ENCODE data around the gene RNASE13. TPM values are rescaled to one million over a fixed set of nuclear protein-coding genes. Genes with fewer than 3 reads are reported as not detected.

Gene RNASE13
- not detected in 2 replicates for total RNA-seq

DNA sequence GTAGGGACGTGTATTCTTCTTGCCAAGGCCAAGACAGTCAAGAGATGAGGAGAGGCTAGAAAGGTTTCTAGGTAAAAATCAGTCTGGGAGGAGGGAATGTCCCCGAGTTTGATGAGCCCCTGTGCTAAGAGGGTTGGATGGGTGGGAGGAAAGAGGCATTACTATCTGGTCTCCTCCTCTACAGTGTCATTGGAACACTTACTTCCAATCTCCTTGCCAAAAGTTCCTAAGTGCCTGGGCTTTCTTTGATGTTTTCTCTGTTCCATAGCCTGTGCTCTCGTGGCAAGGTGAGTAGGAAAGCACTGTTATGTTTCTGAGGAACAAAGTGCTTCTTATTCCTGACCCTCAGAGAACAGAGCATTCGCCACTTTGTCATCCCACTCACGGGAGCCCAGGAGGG is at the start of gene RNASE13:
Gene RNASE13, minus strand, starts transcription at position 101 of the 400 bp plus-strand sequence. CDS start 519 bp downstream, outside the sequence.

GRCh38 chr14:21070083-21070609 is 35.5 kb upstream of the RNASE13 start, which contains the start of gene ARHGEF40:
Gene ARHGEF40, plus strand, starts transcription at chr14:21070304. Its CDS starts 93 bp downstream, at chr14:21070397.

DNA sequence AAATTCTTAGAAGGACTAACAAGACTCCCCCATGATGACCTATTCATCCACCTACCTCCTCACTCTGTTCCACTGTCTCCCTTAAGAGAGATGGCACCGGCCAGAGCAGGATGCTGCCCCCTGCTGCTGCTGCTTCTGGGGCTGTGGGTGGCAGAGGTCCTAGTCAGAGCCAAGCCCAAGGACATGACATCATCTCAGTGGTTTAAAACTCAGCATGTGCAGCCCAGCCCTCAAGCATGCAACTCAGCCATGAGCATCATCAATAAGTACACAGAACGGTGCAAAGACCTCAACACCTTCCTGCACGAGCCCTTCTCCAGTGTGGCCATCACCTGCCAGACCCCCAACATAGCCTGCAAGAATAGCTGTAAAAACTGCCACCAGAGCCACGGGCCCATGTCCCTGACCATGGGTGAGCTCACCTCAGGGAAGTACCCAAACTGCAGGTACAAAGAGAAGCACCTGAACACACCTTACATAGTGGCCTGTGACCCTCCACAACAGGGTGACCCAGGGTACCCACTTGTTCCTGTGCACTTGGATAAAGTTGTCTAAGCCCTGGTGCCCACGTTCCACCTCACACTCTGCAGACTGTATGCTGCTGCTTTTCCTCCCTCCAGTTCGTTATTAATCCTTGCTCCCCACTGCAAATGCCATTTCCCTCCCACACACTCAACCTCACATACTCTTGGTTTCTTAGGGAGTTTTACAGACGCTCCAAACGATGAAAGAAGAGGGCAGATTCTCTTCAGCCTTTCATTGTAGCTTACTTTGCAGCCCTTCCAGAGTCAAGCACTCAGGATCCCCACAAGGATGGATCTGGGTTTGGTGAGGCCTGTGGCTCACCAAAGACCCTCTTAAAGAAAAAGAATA is 23.4 kb upstream of the RNASE13 start, which contains the start of gene RNASE8:
Gene RNASE8, plus strand, starts transcription at position 20 of the 873 bp plus-strand sequence. Its CDS starts 71 bp downstream, at position 91.

GRCh38 chr14:21041676-21042433 is 7.2 kb upstream of the RNASE13 start, which contains the start of gene RNASE7:
Gene RNASE7, plus strand, starts transcription at chr14:21042362. Its CDS starts 631 bp downstream, at chr14:21042993.

DNA sequence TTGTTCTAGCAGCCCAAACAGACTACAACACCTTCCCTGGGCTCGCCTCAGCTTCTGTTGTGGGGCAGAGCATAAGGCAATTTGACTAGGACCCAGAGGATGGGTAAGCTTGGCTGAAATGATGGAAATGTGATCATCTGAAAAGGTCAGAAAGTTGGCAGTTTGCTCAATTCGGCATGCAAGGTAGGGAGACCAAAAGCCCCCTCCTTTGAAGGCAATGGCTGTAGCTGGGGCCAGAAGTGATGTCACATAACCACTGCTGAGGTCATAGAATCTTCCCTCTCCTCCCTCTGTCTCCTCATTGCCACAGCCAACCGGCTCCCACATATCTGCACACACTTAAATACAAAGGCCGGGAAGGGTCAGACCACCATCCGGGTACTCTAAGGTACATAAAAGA is 4.7 kb downstream of the RNASE13 start, which contains the start of gene TPPP2:
Gene TPPP2, plus strand, starts transcription at position 301 of the 400 bp plus-strand sequence. CDS start 365 bp downstream, outside the sequence.

DNA sequence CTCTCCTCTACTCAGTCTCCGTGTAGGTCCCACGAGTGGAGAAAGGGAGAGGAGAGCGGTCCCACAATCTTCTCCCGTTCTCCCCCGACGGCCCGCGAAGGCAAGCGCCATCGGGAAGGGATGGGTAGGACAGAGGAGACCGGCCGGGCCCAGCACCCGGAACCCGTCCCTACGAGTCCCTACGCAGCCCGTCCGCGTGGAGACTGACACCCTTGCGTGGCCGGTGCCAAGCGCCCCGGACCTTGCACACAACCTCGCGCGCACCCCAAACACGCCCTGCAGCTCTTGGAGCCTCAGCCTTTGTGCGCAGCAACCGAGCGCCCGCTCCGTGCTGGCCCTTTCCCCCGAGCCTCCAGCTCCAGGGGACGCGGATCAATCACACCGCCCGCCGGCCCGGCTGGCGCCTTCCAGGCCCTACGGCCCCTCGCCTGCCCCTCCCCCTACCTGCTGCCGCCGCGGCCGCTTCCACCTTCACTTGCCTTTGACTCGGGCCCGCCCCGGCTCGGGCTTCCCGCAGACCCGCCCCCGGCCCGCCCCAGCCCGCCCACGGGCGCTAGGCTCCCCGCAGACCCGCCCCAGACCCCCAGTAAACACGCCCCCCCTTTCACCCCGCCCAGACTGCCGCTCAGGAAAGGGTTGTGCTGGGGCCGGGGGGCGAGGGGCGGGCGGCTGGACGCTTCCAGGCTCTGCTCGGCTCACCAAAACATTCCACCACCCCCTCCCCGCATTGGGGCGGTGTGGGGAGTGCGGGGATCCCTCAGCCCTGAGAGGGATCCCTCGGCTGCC is 9.8 kb downstream of the RNASE13 start, which contains the start of gene NDRG2:
Gene NDRG2, minus strand, starts transcription at position 477 of the 786 bp plus-strand sequence. CDS start 1,746 bp downstream, outside the sequence.

DNA sequence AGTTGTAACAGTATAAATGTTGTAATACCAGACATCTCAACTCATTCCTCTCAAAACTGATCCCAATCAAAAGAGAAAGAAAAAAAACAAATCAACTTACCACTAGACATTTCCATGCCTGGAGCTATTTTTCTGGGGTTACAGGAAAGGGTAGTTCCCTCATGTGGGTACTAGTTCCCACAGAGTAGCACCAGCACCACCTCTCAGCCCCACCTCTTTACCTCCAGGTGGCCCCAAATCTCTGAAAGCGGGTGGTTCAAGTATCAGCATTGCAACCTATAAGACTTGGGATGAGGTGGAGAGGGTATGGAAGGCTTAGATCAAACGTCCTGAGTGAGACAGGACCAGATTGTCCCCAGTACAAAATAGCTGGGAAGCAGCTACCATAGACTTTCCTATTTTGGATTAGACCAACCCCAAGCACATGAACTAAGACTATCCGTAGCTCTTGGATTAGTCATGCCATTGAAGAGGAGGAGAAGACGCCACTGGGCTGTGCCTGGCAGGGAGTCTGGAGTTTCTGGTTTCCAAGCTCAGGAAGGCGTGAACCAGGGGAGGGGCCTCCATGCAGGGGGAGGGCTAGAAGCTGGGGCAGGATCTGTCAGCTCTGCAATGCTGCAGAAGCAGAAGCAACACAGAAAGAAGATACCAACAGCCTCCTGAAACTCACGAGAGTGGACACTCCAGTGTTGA is 35.8 kb downstream of the RNASE13 start, which contains the start of gene SLC39A2:
Gene SLC39A2, plus strand, starts transcription at position 620 of the 693 bp plus-strand sequence. CDS start 154 bp downstream, outside the sequence.

GRCh38 chr14:20989787-20990600 is 44.6 kb downstream of the RNASE13 start, which contains the start of gene METTL17:
Gene METTL17, plus strand, starts transcription at chr14:20989980. Its CDS starts 23 bp downstream, at chr14:20990003.

Other genes with a start within 250 kb of the RNASE13 start
- gene RNASE1, start 232.0 kb downstream of the RNASE13 start, total RNA-seq: 0.96 and 5.4 TPM in 2 replicates
- gene RNASE3, start 143.4 kb downstream of the RNASE13 start, total RNA-seq: not detected in 2 replicates
- gene RNASE2, start 79.3 kb downstream of the RNASE13 start, total RNA-seq: not detected in 2 replicates
- gene METTL17, start 44.8 kb downstream of the RNASE13 start, total RNA-seq: 38.3 and 44.0 TPM in 2 replicates
- 0.28 TPM in 1 of 2 replicates, not detected in the other for gene SLC39A2, start 35.5 kb downstream of the RNASE13 start, total RNA-seq
- 0.38 and 10.1 TPM in 2 replicates for gene NDRG2, start 9.7 kb downstream of the RNASE13 start, total RNA-seq
- not detected in 2 replicates for gene TPPP2, start 4.6 kb downstream of the RNASE13 start, total RNA-seq
- not detected in 2 replicates for gene RNASE7, start 7.6 kb upstream of the RNASE13 start, total RNA-seq
- not detected in 2 replicates for gene RNASE8, start 23.0 kb upstream of the RNASE13 start, total RNA-seq
- 30.3 and 43.7 TPM in 2 replicates for gene ARHGEF40, start 35.5 kb upstream of the RNASE13 start, total RNA-seq
- 0.58 and 4.8 TPM in 2 replicates for gene ZNF219, start 63.8 kb upstream of the RNASE13 start, total RNA-seq
- gene TMEM253, start 66.3 kb upstream of the RNASE13 start, total RNA-seq: not detected in 2 replicates
- not detected in 2 replicates for gene OR5AU1, start 121.3 kb upstream of the RNASE13 start, total RNA-seq
- 696 and 811 TPM in 2 replicates for gene HNRNPC, start 234.6 kb upstream of the RNASE13 start, total RNA-seq
- not detected in 2 replicates for gene RPGRIP1, start 245.3 kb upstream of the RNASE13 start, total RNA-seq